Left lung (tissue), 10 donors: ENCODE measurements around the gene PPFIA4. TPM values are rescaled to one million over a fixed set of nuclear protein-coding genes. Genes with fewer than 3 reads are reported as not detected.
A peak's percentile ranks its signal among the peaks of the same experiment; 100 is the strongest.

Source experiments
- ATAC-seq: fragments of 200-7000 bp; cut with Tn5 transposase; one replicate; pipeline ENCODE4 v1.9.1; 2020; ENCODE audit warnings: moderate library complexity
- DNase-seq, 4 donors: peaks; one replicate each; pipeline ENCODE4 v3.0.0-alpha.2; 2013 to 2020
- H3K27ac ChIP-seq, 2 donors: fragments of 200-600 bp; sonication (generic) in 1 of 2; one replicate each; pipeline versions ENCODE4 v1.5.0 to v1.8.0; 2020 to 2021
- H3K27me3 ChIP-seq, 2 donors: fragments of 200-600 bp; sonication (generic) in 1 of 2; one replicate each; pipeline versions ENCODE4 v1.5.0 to v1.8.0; 2020 to 2021
- H3K36me3 ChIP-seq, 2 donors: fragments of 200-600 bp; sonication (generic) in 1 of 2; one replicate each; pipeline versions ENCODE4 v1.5.0 to v1.8.0; 2020 to 2021
- H3K4me1 ChIP-seq, 2 donors: fragments of 200-600 bp; one replicate each; pipeline ENCODE4 v1.8.0; 2021
- H3K4me3 ChIP-seq, 2 donors: fragments of 200-600 bp; sonication (generic) in 1 of 2; one replicate each; pipeline versions ENCODE4 v1.5.0 to v1.8.0; 2020 to 2021; ENCODE audit warnings: mild to moderate bottlenecking in 1 of 2
- H3K9me3 ChIP-seq, 2 donors: fragments of 200-600 bp; sonication (generic) in 1 of 2; one replicate each; pipeline versions ENCODE4 v1.5.0 to v1.8.0; 2020 to 2021
- intact Hi-C, 2 donors: fragments of 100-400 bp; cut with DNase I; formaldehyde crosslinking; loops; one replicate each; pipeline versions ENCODE4 v1.11.2 to v1.14.2; 2022
- polyA plus RNA-seq, 6 donors: library from polyadenylated mRNA; unstranded; fragments of 120-200 nt; gene quantifications; one replicate each; pipeline ENCODE4 v1.2.1, GENCODE V29; 2013; ENCODE audit not compliant: insufficient read length in 6 of 6
- total RNA-seq, 2 donors: library from RNA; stranded (reverse); fragmentation: NEBNext Ultra II Directional; extraction: Animal tissue kit (Norgen Biotek cat#: 25700); gene quantifications; one replicate each; pipeline ENCODE4 v1.2.1, GENCODE V29; 2021
- TF ChIP-seq, protein P1 (sequence below), 2 donors: fragments of 200-600 bp; sonication (generic) in 1 of 2; IDR thresholded peaks; one replicate each; pipeline versions ENCODE4 v1.5.0 to v1.8.0; 2021; ENCODE audit warnings: antibody characterized with exemption in 2 of 2
- donor health status: DM: no; HTN: yes; CAD: no.
- donor health status: DM: no; HTN: no; CAD: no.

Gene PPFIA4
- total and polyA plus RNA-seq, 8 donors = 1.3 to 5.1 (median 3.3) TPM

DNA sequence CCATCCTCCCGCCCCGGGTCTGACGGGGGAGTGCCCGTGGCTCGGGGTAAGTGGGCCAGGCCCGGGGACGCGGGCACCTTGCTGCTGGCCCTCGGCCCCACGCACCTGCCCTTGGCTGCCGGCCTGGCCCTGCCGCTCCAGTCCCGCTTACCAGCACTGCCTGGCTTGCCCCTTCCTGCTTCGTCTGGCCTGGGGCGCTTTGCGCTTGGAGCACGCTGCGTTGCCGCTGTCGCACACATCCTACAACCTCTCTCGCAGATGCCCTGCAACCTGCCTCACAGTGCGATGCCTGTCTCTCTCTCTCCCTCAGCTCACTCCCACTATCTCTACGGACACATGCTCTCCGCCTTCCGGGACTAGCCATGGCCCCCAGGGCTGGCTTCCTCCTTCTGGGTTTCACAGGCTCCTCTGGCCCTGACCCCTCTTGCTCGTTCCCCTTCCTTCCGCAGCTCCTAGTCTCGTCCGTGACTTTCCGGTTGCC lies 49.8 kb downstream of the PPFIA4 start:
- DNase-seq (peak in 1 of 4 donors; percentile 83), ATAC-seq (peak; percentile 55)
- Histone ChIP-seq H3K27ac (no peak overlapping the region), H3K27me3 (peaks cover 5 to 35% of the 10 kb centered on the region in 2 donors), H3K4me3 (peak overlapping the region; percentile 10 to 54), H3K36me3 (peaks cover 0 to 4% of the 10 kb centered on the region in 2 donors), H3K4me1 (peaks cover 0 to 17% of the 10 kb centered on the region in 2 donors), H3K9me3 (no peaks in the 10 kb centered on the region)
- TF ChIP-seq, protein P1, sequence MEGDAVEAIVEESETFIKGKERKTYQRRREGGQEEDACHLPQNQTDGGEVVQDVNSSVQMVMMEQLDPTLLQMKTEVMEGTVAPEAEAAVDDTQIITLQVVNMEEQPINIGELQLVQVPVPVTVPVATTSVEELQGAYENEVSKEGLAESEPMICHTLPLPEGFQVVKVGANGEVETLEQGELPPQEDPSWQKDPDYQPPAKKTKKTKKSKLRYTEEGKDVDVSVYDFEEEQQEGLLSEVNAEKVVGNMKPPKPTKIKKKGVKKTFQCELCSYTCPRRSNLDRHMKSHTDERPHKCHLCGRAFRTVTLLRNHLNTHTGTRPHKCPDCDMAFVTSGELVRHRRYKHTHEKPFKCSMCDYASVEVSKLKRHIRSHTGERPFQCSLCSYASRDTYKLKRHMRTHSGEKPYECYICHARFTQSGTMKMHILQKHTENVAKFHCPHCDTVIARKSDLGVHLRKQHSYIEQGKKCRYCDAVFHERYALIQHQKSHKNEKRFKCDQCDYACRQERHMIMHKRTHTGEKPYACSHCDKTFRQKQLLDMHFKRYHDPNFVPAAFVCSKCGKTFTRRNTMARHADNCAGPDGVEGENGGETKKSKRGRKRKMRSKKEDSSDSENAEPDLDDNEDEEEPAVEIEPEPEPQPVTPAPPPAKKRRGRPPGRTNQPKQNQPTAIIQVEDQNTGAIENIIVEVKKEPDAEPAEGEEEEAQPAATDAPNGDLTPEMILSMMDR (IDR thresholded peaks at IDR 0.05) = no peak
- intact Hi-C loops = no loop called here

GRCh38 chr1:203077367-203077766 lies 51.1 kb downstream of the PPFIA4 start:
- ATAC-seq (no peak), DNase-seq (no peak)
- peaks cover 5 to 35% of the 10 kb centered on the region in 2 donors for H3K27me3 ChIP-seq
- intact Hi-C loops = no loop called here
- H3K4me1 ChIP-seq = peaks cover 0 to 17% of the 10 kb centered on the region in 2 donors
- no peaks in the 10 kb centered on the region for H3K9me3 ChIP-seq
- H3K27ac ChIP-seq = no peak overlapping the region
- H3K36me3 ChIP-seq = peaks cover 0 to 2% of the 10 kb centered on the region in 2 donors
- TF ChIP-seq, protein P1 (IDR thresholded peaks at IDR 0.05) = no peak
- no peak overlapping the region for H3K4me3 ChIP-seq

DNA sequence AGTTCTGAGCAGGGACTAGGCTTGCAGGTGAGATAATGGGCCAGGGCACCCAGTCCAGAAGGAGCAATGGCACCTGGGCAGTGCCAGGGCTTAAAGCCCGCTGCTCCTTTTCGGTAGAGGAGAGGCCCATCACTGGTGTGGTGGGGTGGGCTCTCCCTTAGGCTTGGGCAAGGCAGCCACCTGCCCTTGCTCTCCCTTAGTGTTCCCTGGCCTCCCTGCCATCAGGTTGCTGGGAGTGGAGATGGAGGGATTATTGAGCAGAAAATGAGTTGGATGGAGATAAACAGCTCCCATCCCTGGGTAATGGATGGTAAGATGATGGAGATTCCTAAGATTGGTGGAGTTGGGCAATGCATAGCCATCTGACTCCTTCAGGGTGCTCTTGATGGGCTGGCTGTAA lies 51.7 kb downstream of the PPFIA4 start:
- H3K9me3 ChIP-seq = no peaks in the 10 kb centered on the region
- DNase-seq = no peak
- no peak overlapping the region for H3K27ac ChIP-seq
- no peaks in the 10 kb centered on the region for H3K36me3 ChIP-seq
- intact Hi-C loops = no loop called here
- TF ChIP-seq, protein P1 (IDR thresholded peaks at IDR 0.05) = no peak
- H3K27me3 ChIP-seq = peaks cover 5 to 35% of the 10 kb centered on the region in 2 donors
- peaks cover 0 to 17% of the 10 kb centered on the region in 2 donors for H3K4me1 ChIP-seq
- no peak overlapping the region for H3K4me3 ChIP-seq
- no peak for ATAC-seq

DNA sequence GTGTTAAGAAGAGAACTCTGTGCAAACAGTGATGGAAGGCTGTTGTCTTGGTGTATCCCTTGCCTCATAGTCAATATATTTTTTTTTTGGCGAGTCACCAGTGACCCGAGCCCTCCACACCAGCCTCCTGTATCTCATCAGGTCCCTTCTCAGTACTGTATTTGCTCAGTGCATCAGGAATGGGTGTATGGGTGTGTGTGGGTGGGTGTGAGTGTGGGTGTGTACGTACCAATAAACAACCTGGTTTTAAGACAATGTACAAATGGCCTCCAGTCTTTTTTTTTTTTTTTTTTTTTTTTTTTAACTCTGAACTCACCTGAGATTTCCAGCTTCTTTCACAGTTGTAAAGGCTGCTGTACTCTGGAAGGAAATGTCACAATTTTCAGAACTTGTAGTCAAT lies 52.2 kb downstream of the PPFIA4 start:
- TF ChIP-seq, protein P1 (IDR thresholded peaks at IDR 0.05) = no peak
- H3K27ac ChIP-seq = no peak overlapping the region
- no peak overlapping the region for H3K4me3 ChIP-seq
- peaks cover 0 to 17% of the 10 kb centered on the region in 2 donors for H3K4me1 ChIP-seq
- intact Hi-C loops = no loop called here
- H3K27me3 ChIP-seq = peaks cover 5 to 35% of the 10 kb centered on the region in 2 donors
- ATAC-seq = no peak
- no peaks in the 10 kb centered on the region for H3K36me3 ChIP-seq
- no peaks in the 10 kb centered on the region for H3K9me3 ChIP-seq
- DNase-seq = no peak

GRCh38 chr1:203080456-203080855 lies 54.2 kb downstream of the PPFIA4 start:
- no peak for ATAC-seq
- intact Hi-C loops = no loop called here

More at GRCh38 chr1:203080456-203080855, 54.2 kb downstream of the PPFIA4 start:
- TF ChIP-seq, protein P1 (IDR thresholded peaks at IDR 0.05) = no peak
- H3K4me1 ChIP-seq = peaks cover 0 to 10% of the 10 kb centered on the region in 2 donors
- H3K36me3 ChIP-seq = no peaks in the 10 kb centered on the region
- no peaks in the 10 kb centered on the region for H3K9me3 ChIP-seq
- H3K27me3 ChIP-seq = peaks cover 3 to 24% of the 10 kb centered on the region in 2 donors
- H3K27ac ChIP-seq = no peak overlapping the region
- no peak overlapping the region for H3K4me3 ChIP-seq
- DNase-seq = no peak
